ENCODE data around the gene PLEKHH1.
"Not testable (repeated sequence)": the region's sequence is repeated elsewhere in the genome, so short reads cannot be mapped to it uniquely, and the experiment has no call there.

PLEKHH1 gene

DNA sequence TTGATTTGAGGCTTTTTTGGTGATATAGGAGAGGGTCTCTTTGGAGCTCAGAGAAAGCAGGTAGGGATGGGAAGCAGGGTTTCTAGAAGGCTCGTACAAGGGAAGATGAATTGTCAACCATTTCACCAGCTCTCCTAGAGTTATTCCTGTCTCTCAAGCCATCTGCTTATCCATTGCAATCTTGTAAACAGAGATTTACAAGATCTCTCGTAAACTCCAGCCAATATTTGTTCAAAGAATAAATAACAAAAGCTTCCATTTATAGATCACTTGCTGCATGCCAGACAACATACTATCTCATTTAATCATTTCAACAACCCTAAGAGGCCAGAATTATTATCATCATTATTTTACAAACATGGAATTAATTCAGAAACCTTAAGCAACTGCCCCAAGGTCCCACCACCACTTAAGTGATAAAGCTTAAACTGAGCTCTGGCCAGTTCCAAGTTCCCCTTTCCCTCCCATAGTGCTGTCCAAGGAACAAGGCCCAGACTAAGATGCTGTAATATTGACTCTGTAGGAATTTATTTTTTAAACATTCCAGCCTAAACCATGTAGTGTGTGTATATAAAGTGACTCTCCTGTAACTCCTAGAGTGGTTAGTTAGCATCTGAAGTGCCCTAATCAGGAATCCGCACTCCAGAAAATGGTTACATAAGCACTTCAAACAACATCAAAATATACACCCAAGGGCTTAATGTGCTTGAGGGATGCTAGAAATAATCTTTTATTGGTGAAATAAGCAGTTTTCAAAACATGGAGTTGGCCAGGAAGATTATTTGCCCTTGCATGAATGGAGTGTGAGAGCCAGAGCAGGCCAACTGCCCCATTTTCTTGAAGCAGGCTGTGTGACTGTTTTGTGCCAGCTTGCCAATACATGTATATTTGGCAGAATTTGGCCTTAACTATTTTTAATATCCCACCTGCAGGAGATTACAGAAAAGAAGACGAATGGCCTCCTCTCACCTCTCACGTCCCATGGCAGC is 2.8 kb upstream of the PLEKHH1 start:
- FAIRE-seq (no peak), DNase-seq (ENCODE audit: low spot score) (no peak)

DNA sequence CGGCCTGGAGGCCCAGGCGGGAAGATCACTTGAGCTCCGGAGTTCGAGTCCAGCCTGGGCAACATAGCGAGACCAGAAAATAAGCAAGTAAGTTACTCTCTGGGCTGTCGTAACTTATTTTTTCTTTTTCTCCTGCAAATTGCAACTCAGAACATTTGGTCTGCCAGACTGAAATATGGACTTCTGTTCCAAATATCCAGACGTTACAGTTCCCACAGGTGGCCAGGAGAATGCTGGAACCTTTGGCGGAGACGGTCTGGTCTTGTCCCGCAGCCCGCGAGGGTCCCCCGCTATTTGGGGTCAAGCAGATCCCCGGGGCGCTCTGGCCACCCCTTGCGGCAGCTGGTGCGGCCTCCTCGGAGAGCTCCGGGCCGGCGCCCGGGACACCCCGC is 488 bp upstream of the PLEKHH1 start:
- FAIRE-seq (no peak), DNase-seq (ENCODE audit: low spot score) (no peak)

DNA sequence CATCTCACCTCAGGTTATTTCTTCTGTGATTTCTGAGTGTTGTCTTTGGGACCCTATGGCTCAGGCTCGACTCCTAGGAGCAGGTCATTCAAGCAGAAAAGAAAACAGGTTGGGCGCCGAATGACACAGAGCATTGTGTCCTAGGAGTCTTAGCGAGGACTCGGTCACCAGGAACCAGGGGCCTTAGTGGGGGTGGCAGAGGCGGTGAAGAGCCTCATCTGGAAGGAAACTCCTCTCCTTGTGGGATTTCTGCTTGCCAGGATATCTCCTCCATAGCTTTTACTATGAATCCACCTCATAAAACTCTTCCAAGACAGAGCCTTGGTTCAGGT is 630 bp downstream of the PLEKHH1 start:
- no peak for FAIRE-seq
- peak; percentile 23 for DNase-seq (ENCODE audit: low spot score)

DNA sequence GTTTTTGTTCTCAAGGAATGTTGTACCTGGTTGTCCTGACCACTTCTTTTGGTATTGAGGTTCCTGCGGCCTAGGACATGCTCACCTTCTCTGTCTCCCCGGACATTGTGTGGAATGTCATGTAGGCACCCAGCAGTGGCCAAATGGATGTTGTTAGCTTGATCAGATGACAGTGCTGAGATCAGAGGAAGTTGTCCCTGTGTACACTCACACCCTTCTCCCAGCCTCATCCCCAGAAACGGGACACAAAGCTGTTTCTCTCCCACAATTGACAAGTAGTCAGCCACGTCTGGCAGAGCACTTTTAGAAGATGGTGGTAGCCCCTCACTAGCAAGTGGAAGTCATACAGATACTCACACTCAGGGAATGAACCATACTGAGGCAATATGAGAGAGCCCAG is 3.0 kb downstream of the PLEKHH1 start:
- DNase-seq (ENCODE audit: low spot score) (no peak), FAIRE-seq (no peak)

DNA sequence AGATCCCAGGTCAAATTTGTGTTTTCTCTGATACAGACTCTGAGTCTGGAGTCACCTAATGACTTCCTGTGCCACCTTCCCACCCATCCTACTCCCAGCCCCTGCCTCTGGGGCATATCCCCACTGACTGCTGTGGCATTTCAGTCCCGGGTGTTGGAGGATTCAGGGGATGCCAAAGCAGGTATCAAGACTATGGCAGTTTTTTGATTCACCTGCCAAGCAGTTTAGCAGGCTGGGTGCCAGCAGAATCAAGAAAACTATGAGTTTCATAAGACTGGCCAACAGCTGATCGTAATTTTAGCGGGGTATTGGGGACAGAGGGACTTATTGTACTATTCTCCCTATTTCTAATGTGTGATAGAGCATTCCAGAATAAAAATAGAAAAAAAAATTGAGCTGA is 4.6 kb downstream of the PLEKHH1 start:
- FAIRE-seq = no peak
- DNase-seq (ENCODE audit: low spot score) = no peak

DNA sequence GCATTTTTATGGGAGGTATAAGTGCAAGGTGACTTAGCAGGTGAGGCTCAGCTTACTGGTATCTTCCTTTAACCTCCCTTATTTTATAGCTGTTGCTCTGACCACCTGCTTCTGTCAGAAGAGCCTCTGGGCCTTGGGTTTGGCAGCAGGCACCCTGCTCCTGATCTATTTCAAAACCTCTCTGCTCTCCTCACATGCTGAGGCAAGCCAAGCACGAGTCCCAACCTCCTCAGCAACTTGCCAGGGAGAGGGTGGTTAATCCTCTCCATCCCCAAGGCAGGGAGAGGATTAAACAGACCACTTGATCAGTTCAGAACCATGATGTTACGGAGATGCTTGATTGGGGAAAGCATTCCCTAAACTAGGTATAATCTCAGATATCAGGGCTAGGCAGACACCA is 5.4 kb downstream of the PLEKHH1 start:
- FAIRE-seq (no peak), DNase-seq (ENCODE audit: low spot score) (no peak)

DNA sequence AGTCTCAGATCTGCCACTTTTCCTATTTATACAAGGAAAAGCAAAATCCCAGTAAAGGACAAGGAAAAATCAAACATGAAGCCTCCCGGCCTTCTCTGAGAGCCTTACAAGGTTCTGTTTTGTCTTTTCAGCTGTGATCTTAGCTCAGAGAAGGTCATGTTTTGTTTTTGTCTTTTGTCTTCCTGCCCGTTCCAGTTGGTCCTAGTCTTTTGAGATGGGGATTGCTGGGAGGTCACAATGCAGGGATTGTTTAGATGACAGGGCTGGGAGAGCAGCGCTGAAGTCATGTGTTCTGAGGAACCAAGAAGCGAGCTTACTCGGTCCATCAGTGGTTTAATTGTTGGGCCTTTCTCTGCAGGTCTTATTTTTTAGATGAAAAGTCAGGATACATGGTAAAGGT is 6.0 kb downstream of the PLEKHH1 start:
- FAIRE-seq (no peak), DNase-seq (ENCODE audit: low spot score) (no peak)

DNA sequence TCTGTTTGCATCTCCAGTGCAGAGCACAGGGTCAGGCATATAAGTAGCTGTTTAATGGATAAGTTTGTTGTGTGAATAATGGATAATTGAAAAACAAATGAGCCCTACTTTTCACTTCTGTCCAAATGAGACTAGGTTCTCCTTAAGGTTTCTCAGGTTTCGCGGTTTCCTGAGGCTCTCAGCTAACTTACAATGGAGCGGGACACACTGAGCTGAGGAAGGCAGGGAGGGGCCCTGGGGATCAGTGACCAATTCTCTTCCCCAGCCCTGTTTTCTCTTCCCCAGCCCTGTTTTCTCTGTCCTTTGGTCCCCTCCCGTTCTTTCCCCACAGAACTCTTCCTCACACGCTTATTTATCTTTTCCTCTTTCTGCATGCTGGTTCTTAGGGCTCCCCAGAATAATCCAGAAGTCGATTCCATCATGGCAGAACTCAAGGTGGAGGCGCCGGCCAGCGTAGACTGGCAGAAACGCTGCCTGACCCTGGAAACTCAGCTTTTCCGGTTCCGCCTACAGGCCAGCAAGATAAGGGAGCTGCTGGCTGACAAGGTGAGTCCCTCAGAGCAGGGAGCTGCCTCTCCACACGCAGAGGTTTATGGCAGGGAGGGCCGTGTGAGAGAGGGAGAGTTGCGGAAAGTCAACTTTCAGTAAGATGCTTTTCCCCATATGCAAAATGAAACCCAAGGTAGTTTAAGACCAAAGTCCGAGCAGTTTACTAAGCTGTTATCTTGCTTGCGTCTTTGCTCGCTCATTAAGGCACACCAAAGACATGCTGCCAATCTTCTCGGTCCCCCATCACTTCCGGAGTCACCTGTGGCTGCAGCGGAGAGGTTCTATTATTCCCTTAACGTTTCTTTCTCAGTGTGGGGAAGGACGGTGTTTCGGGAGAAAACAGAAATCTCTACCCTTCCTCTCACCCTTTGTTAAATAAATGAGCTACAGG is 8.6 kb downstream of the PLEKHH1 start:
- no peak for DNase-seq (ENCODE audit: low spot score)
- FAIRE-seq = no peak

DNA sequence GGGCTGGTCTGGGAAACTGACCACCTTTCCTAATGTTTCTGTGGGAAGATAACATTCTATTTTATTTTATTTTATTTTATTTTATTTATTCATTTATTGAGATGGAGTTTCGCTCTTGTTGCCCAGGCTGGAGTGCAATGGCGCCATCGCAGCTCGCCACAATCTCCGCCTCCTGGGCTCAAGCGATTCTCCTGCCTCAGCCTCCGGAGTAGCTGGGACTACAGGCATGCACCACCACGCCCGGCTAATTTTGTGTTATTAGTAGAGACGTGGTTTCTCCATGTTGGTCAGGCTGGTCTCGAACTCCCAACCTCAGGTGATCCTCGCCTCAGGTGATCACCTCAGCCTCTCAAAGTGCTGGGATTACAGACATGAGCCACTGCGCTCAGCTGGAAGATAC is 9.5 kb downstream of the PLEKHH1 start:
- DNase-seq (ENCODE audit: low spot score); FAIRE-seq: not testable (repeated sequence)

DNA sequence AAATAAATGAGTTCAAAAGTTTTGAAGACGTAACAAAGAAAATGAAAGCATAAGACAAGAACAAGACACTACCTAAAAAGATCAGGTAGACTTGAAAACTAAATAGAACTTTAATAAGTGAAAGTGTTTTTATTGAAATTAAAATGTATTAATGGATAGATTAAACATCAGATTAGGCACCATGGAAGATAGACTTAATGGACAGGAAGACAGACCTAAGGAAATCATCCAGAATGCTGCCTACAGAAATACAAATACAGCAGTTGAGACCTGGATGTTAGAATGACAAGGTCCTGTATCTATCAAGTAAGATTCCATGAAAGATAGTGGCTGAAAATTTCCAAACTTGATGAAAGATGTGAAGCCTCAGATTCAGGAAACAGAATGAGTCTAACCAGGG is 11.5 kb downstream of the PLEKHH1 start:
- DNase-seq (ENCODE audit: low spot score) = no peak
- no peak for FAIRE-seq

DNA sequence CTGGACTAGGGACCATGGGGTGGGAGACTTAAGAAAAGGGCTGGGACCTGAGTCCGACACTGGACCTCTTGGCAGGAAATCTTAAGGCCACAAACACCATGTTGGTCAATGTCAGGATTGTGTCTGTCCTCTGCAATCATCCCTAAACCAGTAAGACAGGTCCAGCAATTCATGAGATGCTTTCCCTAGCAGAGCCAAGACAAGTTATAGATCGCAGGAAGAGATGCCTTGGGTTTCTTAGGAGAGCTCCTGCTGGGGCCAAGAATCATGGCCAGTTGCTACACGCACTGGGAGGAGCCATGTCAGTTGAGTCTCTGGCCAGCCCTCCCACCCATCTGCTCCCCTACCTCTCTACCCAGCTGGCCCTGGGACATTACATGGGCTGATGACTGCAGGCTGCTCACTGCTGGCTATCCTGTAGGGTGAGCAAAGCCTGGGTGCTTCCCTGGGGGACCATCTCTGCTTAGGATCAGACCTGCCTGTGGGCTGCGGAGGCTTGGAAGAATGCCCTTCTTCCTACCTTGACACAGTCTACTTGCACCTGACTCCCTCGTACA is 14.2 kb downstream of the PLEKHH1 start:
- no peak for DNase-seq (ENCODE audit: low spot score)
- no peak for FAIRE-seq

DNA sequence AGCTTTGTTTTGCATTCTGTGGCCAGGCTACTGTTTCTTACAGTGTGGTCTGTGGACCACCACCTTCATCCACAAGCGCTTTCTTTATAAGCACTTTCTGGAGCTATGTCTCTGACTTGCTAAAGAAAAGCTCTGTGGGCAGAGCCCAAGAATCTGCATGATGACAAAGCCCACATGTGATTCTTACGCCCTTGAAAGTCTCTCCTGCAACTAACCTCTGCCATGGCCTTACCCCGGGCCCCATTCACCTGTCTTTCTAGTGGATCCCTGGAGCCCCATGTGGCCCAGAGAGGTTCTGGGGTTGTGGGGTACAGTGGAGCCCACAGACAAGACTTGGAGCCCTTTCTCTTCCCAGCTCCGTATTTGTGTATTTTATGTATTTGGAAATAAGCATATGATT is 16.6 kb downstream of the PLEKHH1 start:
- FAIRE-seq = no peak
- no peak for DNase-seq (ENCODE audit: low spot score)

DNA sequence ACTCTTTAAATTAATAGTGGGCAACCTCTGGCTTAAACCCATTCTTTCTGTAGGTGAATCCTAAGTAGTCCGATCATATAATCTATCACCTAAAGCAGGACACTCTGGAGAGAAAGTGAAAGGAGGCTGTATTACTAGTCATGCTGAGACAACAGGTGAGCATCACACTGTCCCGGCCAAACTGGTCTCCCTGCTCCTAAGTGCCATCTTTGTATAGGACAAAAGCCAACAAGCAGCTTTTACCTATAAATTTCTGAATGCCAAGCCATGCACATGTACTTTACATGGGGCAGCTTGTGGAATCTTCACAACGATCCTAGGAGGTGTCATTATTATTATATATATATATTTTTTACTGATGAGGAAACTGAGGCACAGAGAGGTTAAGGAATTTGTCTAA is 18.0 kb downstream of the PLEKHH1 start:
- FAIRE-seq (no peak), DNase-seq (ENCODE audit: low spot score) (no peak)

DNA sequence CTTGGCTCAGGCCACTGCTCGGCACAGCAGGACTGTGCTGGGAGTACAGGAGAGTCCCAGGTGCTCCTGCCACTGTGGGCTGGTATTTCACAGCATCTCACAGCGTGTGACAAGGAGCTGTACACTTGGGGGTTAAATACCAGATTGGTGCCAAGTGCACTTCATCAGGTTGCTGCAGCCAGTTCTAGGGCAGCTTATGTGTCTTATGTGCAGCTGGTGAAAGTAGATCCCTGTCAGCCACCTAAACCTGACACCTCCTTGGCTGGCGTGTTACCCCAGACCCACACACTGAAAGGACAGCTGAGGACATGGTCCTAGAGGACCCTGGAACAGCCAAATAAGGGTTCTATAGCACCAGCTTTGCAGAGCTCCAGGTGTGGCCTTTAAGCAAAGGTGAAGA is 18.9 kb downstream of the PLEKHH1 start:
- DNase-seq (ENCODE audit: low spot score) (no peak), FAIRE-seq (no peak)

DNA sequence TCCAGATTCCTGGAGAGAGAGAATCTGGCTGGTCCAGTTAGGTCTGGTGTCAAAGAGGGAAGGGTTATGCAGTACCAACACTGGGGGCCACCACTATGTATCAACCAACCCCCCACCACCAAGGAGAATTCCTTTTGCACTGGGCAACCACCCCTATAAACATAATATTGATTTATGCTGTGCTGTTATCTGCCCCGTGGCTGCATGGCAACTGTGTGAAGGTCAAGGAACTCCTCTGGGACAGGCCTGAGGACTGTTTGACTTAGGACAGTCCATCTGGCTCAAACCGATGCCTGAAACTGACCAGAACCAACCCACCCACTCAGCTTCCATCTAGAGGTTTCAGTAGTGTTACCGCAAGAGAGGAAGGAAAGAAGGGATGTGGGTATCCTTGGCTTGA is 20.5 kb downstream of the PLEKHH1 start:
- DNase-seq (ENCODE audit: low spot score) (no peak), FAIRE-seq (no peak)

DNA sequence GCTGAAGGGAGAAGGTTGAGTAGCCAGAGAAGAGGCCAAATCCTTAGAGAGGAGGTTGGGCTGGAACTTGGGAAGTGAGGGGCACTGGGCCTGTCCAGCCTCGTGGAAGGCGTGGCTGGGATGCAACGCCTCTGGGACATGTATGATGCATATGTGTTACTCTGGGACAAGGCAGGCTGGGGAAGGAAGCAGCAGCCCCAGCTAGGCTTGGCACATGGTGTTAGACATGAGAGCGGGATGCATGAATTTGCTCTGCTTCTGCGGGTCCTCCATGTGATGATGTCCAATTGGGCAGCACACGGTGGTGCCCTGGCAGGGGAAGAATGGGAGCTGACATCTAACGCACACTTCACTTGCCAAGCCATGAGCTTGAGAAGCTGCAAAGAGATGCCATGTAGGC is 21.3 kb downstream of the PLEKHH1 start:
- DNase-seq (ENCODE audit: low spot score) (no peak), FAIRE-seq (no peak)

DNA sequence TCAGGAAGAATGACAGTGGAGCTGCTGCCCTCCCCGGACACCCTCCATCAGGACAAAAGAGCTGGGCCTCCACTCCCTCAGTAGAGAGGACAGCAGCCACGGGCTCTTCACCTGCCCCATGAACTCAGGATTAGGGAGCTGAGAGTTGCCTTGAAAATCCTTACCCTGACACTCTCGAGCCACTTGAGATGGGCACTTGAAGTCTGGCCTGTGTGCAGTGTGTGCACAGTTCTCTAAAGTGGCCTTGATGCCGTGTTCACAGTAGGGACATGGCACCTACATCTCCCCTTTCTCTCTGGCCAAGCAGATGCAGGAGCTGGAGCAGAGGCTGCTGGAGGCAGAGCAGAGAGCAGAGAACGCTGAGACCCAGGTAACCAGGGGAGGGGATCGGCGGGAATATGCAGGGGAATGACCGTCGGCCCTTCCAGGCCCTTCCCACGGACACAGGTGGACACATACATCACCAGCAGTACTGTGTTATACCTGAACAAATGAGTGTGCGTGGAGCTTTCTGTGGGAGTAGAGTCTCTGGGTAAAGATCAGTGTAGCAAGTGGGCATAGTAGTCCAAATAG is 22.5 kb downstream of the PLEKHH1 start:
- FAIRE-seq (no peak), DNase-seq (ENCODE audit: low spot score) (no peak)

DNA sequence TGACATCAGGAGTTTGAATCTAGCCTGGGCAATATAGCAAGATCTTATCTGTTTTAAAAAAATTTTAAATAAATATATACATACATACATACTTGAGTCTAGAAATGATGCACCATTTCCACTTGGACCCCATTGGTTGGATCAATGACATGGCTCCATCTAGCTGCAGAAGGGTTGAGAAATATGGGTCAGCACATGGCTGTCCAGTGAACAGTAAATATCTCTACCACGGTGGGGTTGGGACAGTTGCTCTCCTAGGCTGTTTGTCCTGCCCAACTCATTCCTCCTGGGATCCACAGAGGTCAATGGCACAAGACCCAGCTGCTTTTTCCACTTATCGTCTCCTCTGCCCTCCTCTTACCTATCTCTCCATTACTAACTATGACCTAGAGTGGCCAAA is 23.6 kb downstream of the PLEKHH1 start:
- DNase-seq (ENCODE audit: low spot score) = no peak
- FAIRE-seq = no peak

DNA sequence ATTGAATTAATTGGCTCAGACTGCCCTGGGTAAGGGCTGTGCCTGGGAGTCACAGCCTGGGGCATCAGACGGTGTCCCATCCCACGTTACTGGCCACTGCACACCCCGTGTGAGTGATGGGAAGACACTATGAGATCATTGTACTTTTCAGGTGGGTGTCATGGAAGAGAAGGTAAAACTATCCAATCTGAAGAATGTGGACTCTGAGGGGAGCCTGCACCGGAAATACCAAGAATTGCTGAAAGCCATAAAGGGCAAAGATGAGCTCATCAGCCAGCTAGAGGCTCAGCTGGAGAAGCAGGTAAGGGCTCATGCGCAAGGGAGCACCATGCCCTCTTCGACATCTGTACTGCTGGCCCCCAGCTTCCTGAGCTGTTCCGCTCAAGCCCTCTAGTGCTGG is 24.0 kb downstream of the PLEKHH1 start:
- DNase-seq (ENCODE audit: low spot score) (peak; percentile 56), FAIRE-seq (no peak)

DNA sequence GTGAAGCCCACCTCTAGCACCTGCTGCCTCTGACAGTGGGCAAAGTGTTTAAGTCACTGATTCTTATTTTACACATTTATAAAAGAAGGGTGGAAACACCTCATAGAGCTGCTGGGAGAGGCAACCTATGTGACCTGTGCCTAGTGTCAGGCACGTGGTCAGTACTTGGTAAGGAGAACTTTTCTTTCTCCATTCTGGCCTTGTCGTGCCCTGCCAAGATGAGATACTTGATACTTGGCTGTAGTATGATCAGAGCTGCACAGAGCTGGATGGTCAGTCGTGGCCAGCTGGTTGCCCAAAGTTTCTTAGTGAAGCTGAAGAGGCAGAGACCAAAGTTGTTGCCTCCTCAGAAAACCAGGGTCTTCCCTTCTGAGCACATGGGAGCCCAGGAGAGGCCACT is 24.6 kb downstream of the PLEKHH1 start:
- FAIRE-seq = no peak
- DNase-seq (ENCODE audit: low spot score) = no peak

DNA sequence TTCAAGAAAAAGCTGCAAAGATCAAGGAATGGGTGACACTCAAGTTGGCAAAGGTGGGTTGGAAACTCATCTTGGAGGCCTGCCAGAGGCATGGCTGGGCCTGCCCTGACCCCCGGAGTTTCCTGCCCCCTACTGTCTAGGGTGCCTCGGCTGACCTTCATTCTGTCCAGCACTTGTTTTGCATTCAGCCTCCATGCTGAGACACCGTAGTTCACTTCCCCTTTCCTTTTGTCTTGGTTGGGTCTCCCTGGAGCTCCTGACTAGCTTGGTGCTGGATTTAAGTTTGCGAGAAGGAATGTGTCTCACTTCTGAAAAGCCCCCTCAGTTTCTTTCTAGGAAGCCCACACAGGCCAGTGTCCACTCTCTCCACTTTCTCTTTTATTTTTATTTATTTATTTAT is 26.5 kb downstream of the PLEKHH1 start:
- FAIRE-seq = no peak

More for the DNA sequence above, 26.5 kb downstream of the PLEKHH1 start:
- DNase-seq (ENCODE audit: low spot score) = no peak
